Endothelial cell of umbilical vein (primary cell): ENCODE measurements around the gene BCL2L2. TPM values are rescaled to one million over a fixed set of nuclear protein-coding genes. Genes with fewer than 3 reads are reported as not detected.

Experiments used
- BruUV-seq: library from RNA; stranded (reverse); fragments of 400-500 nt; replicated peaks from 2 replicates; lab custom pipeline; 2021; lab: Mats Ljungman, UMichigan
- CTCF ChIA-PET: fragments of 300-600, 350-600 bp; sonication (Branson Sonifier 250); formaldehyde crosslinking; loops from one replicate; lab custom pipeline; 2021; ENCODE audit warnings: antibody characterized with exemption, inconsistent platforms; lab: Charles Lee
- POLR2A ChIA-PET: fragments of 300-600, 350-600 bp; sonication (Branson Sonifier 250); formaldehyde crosslinking; loops from one replicate; lab custom pipeline; 2021; ENCODE audit warnings: antibody characterized with exemption, inconsistent platforms; lab: Charles Lee
- DNase-seq: peaks from one replicate; pipeline ENCODE4 v3.0.0-alpha.2; 2011; ENCODE audit warnings: low read depth, low spot score
- FAIRE-seq: peaks from 2 replicates; lab custom pipeline; 2011; peaks lifted over from hg19 to GRCh38; lab: Jason Lieb, UNC
- H2AFZ ChIP-seq: 2 replicates; pipeline ENCODE4 v1.6.0; 2012; ENCODE audit warnings: low read depth, low read length, control low read depth, inconsistent platforms
- H3K27ac ChIP-seq: 2 replicates; pipeline ENCODE4 v1.5.1; 2011; ENCODE audit warnings: low read depth, mild to moderate bottlenecking, control low read depth, low read length, moderate library complexity; ENCODE audit not compliant: insufficient read depth
- H3K27me3 ChIP-seq, 2 experiments: 2 replicates each; pipeline versions ENCODE4 v1.6.0 to v1.6.1; 2011; ENCODE audit warnings: low read length in 2 of 2, mixed read lengths in 1 of 2; ENCODE audit not compliant: control insufficient read depth in 2 of 2, insufficient read depth in 2 of 2
- H3K36me3 ChIP-seq, 2 experiments: 2 replicates in 1 of 2; 3 replicates in 1 of 2; pipeline ENCODE4 v1.5.1; 2011; ENCODE audit warnings: low read length in 2 of 2, mild to moderate bottlenecking in 1 of 2, moderate library complexity in 1 of 2; ENCODE audit not compliant: control insufficient read depth in 2 of 2, insufficient read depth in 2 of 2; ENCODE audit errors: extremely low read depth in 1 of 2
- H3K4me1 ChIP-seq: 3 replicates; pipeline ENCODE4 v1.5.1; 2011; ENCODE audit warnings: mild to moderate bottlenecking, low read length; ENCODE audit not compliant: control insufficient read depth, insufficient read depth; ENCODE audit errors: extremely low read depth
- H3K4me2 ChIP-seq: 2 replicates; pipeline ENCODE4 v1.6.1; 2011; ENCODE audit warnings: low read length, control low read depth, mixed read lengths; ENCODE audit not compliant: insufficient read depth
- H3K4me3 ChIP-seq, 3 experiments: fragments of 200-600 bp in 1 of 3; sonication (generic), shearing (Covaris generic) in 1 of 3; replicated peaks in 1 of 3; 2 replicates each; pipeline ENCODE4 v1.5.1; 2011 to 2016; ENCODE audit warnings: control low read depth in 3 of 3, low read length in 3 of 3, mild to moderate bottlenecking in 2 of 3, inconsistent platforms in 1 of 3, low read depth in 1 of 3, moderate library complexity in 1 of 3; ENCODE audit not compliant: insufficient read depth in 1 of 3
- H3K79me2 ChIP-seq: 2 replicates; pipeline ENCODE4 v1.6.0; 2012; ENCODE audit warnings: low read length, inconsistent platforms; ENCODE audit not compliant: control insufficient read depth, insufficient read depth
- H3K9ac ChIP-seq: replicated peaks from 2 replicates; pipeline ENCODE3; 2011; ENCODE audit warnings: low read length, control low read depth; ENCODE audit not compliant: insufficient read depth; ENCODE audit errors: extremely low read depth
- H3K9me1 ChIP-seq: replicated peaks from 3 replicates; pipeline ENCODE4 v1.6.0; 2011; ENCODE audit warnings: mild to moderate bottlenecking, low read length; ENCODE audit not compliant: control insufficient read depth, insufficient read depth; ENCODE audit errors: extremely low read depth
- H3K9me3 ChIP-seq: replicated peaks from 2 replicates; pipeline ENCODE4 v1.5.1; 2012; ENCODE audit warnings: low read length, inconsistent platforms; ENCODE audit not compliant: control insufficient read depth, insufficient read depth
- H4K20me1 ChIP-seq: replicated peaks from 2 replicates; pipeline ENCODE3; 2011; ENCODE audit warnings: mild to moderate bottlenecking, low read length; ENCODE audit not compliant: control insufficient read depth, insufficient read depth; ENCODE audit errors: extremely low read depth
- EZH2 ChIP-seq: IDR thresholded peaks from 2 replicates; pipeline ENCODE4 v1.6.1; 2012; ENCODE audit warnings: borderline replicate concordance, low read depth, mild to moderate bottlenecking, moderate library complexity, low read length, inconsistent platforms; ENCODE audit not compliant: severe bottlenecking
- JUN ChIP-seq: IDR thresholded peaks from 2 replicates; pipeline ENCODE4 v1.6.1; 2011; ENCODE audit warnings: borderline replicate concordance, low read depth; ENCODE audit not compliant: insufficient read length, insufficient read depth
- POLR2A ChIP-seq: IDR thresholded peaks from 2 replicates; pipeline ENCODE4 v1.6.1; 2012; ENCODE audit warnings: low read depth, mild to moderate bottlenecking, control low read depth, low read length
- POLR2AphosphoS5 ChIP-seq: IDR thresholded peaks from 2 replicates; pipeline ENCODE4 v1.6.1; 2012; ENCODE audit warnings: low read depth, mild to moderate bottlenecking, control low read depth, low read length, moderate library complexity; ENCODE audit not compliant: insufficient read depth
- dilution Hi-C: fragments of 300-500 bp; cut with MboI; formaldehyde crosslinking; loops from one replicate; pipeline ENCODE4 v1.15.0; 2019; ENCODE audit warnings: low sequenced_read_pairs; ENCODE audit not compliant: extremely low pct_ligation_motif_present
- intact Hi-C: fragments of 100-400 bp; cut with micrococcal nuclease; formaldehyde crosslinking; loops from one replicate; pipeline ENCODE4 v1.10.0; 2022
- polyA plus RNA-seq, 4 experiments: library from polyadenylated mRNA; depleted of rRNA in 3 of 4; stranded (reverse) in 3 of 4; unstranded in 1 of 4; fragments of >200 nt; gene quantifications; 2 replicates each; pipeline versions ENCODE4 v1.2.1 to v1.2.3, GENCODE V29; 2011 to 2012; ENCODE audit warnings: missing spikeins in 1 of 4
- total RNA-seq: library from RNA; stranded (reverse); gene quantifications from 2 replicates; pipeline ENCODE4 v1.2.3, GENCODE V29; 2021

BCL2L2 gene
- total and polyA plus RNA-seq, 2 donors (not counting 3 experiments of a cell fraction or from before 2014, with no cell fraction given) = 19.9 to 24.3 TPM

GRCh38 chr14:23326491-23327332 lies 20.1 kb downstream of the BCL2L2 start:
- Histone ChIP-seq H3K27ac (no peak overlapping the region), H3K9me3 (no peaks in the 10 kb centered on the region), H3K79me2 (peaks cover 23% of the 10 kb centered on the region), H3K9me1 (no peaks in the 10 kb centered on the region), H3K4me3 (no peak overlapping the region), H3K4me2 (no peak overlapping the region), H3K27me3 (no peaks in the 10 kb centered on the region), H3K36me3 (peaks cover 10 to 15% of the 10 kb centered on the region in 2 experiments), H3K9ac (no peak overlapping the region), H4K20me1 (no peaks in the 10 kb centered on the region), H2AFZ (no peak overlapping the region), H3K4me1 (peaks cover 10% of the 10 kb centered on the region)
- no TSS peak for BruUV-seq
- dilution Hi-C loops = no loop called here
- POLR2A ChIA-PET = interaction anchor here (1.0 kb wide), 1 partner anchor 229 kb away, joined by 3 read pairs; the partner anchor contains the start of gene THTPA
- DNase-seq = no peak
- CTCF ChIA-PET = interaction anchor here (0.8 to 5.0 kb wide), 12 partner anchors 20 to 236 kb away, joined by 3 to 48 read pairs (median 4); partner anchors contain the start of gene BCL2L2
- intact Hi-C loops = no loop called here
- TF ChIP-seq POLR2AphosphoS5 (peak; percentile 37), POLR2A (peak; percentile 47), JUN (no peak), EZH2 (no peak)
- FAIRE-seq = peak; percentile 49
